A673 (cell line): ENCODE results near the gene JAKMIP1. TPM values are rescaled to one million over a fixed set of nuclear protein-coding genes. Genes with fewer than 3 reads are reported as not detected.

Source experiments
- BruUV-seq: library from RNA; stranded (reverse); fragments of 400-500 nt; replicated peaks from 2 replicates; lab custom pipeline; 2021; lab: Mats Ljungman, UMichigan
- CTCF ChIA-PET: fragments of 300-600 bp; sonication (Branson Sonifier 250); formaldehyde crosslinking; loops from one replicate; lab custom pipeline; 2022; ENCODE audit warnings: antibody characterized with exemption; lab: Charles Lee
- POLR2A ChIA-PET: fragments of 300-600 bp; sonication (Branson Sonifier 250); formaldehyde crosslinking; loops from one replicate; lab custom pipeline; 2022; ENCODE audit warnings: antibody characterized with exemption; ENCODE audit not compliant: low non-redundant PET; lab: Charles Lee
- DNase-seq: peaks from one replicate; pipeline ENCODE4 v3.0.0-alpha.2; 2015; ENCODE audit warnings: low spot score
- H3K27ac ChIP-seq: fragments of 200-600 bp; sonication (generic); 2 replicates; pipeline ENCODE4 v1.5.1; 2016; ENCODE audit warnings: mixed run types, low read depth, mild to moderate bottlenecking, mixed read lengths, antibody characterized with exemption, low read length; ENCODE audit not compliant: poor library complexity, severe bottlenecking
- H3K27me3 ChIP-seq: fragments of 200-600 bp; sonication (generic); replicated peaks from 2 replicates; pipeline ENCODE4 v1.6.1; 2017; ENCODE audit warnings: mixed run types, low read depth, mild to moderate bottlenecking, mixed read lengths, antibody characterized with exemption, low read length; ENCODE audit not compliant: insufficient read depth, poor library complexity
- H3K36me3 ChIP-seq: fragments of 200-600 bp; sonication (generic); 2 replicates; pipeline ENCODE4 v1.6.1; 2016; ENCODE audit warnings: mixed run types, mild to moderate bottlenecking, mixed read lengths, antibody characterized with exemption, low read length; ENCODE audit not compliant: insufficient read depth, poor library complexity, severe bottlenecking
- H3K4me1 ChIP-seq: fragments of 200-600 bp; sonication (generic); 2 replicates; pipeline ENCODE4 v1.6.1; 2017; ENCODE audit warnings: mixed run types, mild to moderate bottlenecking, mixed read lengths, antibody characterized with exemption, low read length; ENCODE audit not compliant: insufficient read depth, poor library complexity, severe bottlenecking
- H3K4me3 ChIP-seq: fragments of 200-600 bp; sonication (generic); 2 replicates; pipeline ENCODE4 v1.5.1; 2016; ENCODE audit warnings: low read depth, mixed run types, mild to moderate bottlenecking, mixed read lengths, low read length; ENCODE audit not compliant: poor library complexity, severe bottlenecking
- H3K9me3 ChIP-seq: fragments of 200-600 bp; sonication (generic); 2 replicates; pipeline ENCODE4 v1.6.1; 2016; ENCODE audit warnings: mixed run types, low read depth, mild to moderate bottlenecking, mixed read lengths, antibody characterized with exemption, low read length; ENCODE audit not compliant: poor library complexity, severe bottlenecking
- EZH2 ChIP-seq: fragments of 200-600 bp; sonication (generic); IDR thresholded peaks from 2 replicates; pipeline ENCODE4 v1.6.1; 2017; ENCODE audit warnings: borderline replicate concordance, low read depth, mild to moderate bottlenecking, mixed read lengths, antibody characterized with exemption, low read length; ENCODE audit not compliant: poor library complexity, severe bottlenecking
- intact Hi-C: fragments of 100-400 bp; cut with micrococcal nuclease; formaldehyde crosslinking; loops from one replicate; pipeline ENCODE4 v1.10.0; 2022; ENCODE audit not compliant: unreplicated experiment
- total RNA-seq: library from RNA; stranded (reverse); gene quantifications from 2 replicates; pipeline ENCODE4 v1.2.3, GENCODE V29; 2021
- TF ChIP-seq, protein P1 (sequence below): fragments of 300-800, 200-600 bp; sonication (generic); conservative IDR thresholded peaks from 2 replicates; pipeline ENCODE4 v1.5.1; 2017; ENCODE audit warnings: low read depth, mild to moderate bottlenecking, antibody characterized with exemption, low read length, moderate library complexity, mixed read lengths

Gene JAKMIP1
- total RNA-seq, 1 experiment from 2014 or later = not detected

DNA sequence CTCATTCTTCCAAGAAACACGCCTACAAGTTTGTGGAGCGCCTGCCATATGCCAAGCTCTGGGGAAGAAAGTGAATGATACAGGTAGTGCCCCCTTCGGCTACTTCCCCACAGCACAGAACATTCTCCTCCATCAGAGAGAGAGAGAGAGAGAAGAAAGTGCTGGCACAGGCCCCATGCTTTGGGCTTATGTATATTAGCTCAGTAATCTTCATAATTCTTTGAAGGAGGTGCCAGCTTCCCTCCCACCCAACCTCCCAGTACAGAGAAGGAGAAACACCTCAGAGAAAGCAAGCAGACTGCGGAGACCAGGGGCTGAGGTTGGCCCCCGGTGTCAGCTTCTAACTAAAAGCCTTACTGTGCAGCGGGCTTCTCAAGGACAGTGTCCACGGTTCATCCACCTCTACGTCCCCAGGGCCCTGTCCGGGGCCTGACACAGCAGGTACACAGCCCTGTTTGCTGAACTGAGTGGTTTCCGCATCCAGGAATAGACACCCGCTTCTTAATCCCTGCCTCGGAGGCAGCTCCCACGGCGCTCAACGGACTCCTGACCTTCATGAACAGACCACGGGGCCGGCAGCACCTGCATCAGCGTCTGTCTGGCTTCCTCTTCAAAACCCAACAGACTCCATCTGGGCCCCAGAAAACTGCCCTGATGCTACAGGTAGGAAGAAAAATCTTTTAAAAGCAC is 50.2 kb downstream of the JAKMIP1 start:
- intact Hi-C loops = no loop called here
- Histone ChIP-seq H3K4me3 (no peak overlapping the region), H3K27ac (no peak overlapping the region), H3K4me1 (no peaks in the 10 kb centered on the region), H3K9me3 (no peaks in the 10 kb centered on the region), H3K27me3 (peaks cover 39% of the 10 kb centered on the region), H3K36me3 (no peaks in the 10 kb centered on the region)
- BruUV-seq = no TSS peak
- POLR2A ChIA-PET = no interaction called here
- TF ChIP-seq EZH2 = no peak
- TF ChIP-seq, protein P1, sequence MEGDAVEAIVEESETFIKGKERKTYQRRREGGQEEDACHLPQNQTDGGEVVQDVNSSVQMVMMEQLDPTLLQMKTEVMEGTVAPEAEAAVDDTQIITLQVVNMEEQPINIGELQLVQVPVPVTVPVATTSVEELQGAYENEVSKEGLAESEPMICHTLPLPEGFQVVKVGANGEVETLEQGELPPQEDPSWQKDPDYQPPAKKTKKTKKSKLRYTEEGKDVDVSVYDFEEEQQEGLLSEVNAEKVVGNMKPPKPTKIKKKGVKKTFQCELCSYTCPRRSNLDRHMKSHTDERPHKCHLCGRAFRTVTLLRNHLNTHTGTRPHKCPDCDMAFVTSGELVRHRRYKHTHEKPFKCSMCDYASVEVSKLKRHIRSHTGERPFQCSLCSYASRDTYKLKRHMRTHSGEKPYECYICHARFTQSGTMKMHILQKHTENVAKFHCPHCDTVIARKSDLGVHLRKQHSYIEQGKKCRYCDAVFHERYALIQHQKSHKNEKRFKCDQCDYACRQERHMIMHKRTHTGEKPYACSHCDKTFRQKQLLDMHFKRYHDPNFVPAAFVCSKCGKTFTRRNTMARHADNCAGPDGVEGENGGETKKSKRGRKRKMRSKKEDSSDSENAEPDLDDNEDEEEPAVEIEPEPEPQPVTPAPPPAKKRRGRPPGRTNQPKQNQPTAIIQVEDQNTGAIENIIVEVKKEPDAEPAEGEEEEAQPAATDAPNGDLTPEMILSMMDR = no peak
- DNase-seq = no peak
- CTCF ChIA-PET = no interaction called here

DNA sequence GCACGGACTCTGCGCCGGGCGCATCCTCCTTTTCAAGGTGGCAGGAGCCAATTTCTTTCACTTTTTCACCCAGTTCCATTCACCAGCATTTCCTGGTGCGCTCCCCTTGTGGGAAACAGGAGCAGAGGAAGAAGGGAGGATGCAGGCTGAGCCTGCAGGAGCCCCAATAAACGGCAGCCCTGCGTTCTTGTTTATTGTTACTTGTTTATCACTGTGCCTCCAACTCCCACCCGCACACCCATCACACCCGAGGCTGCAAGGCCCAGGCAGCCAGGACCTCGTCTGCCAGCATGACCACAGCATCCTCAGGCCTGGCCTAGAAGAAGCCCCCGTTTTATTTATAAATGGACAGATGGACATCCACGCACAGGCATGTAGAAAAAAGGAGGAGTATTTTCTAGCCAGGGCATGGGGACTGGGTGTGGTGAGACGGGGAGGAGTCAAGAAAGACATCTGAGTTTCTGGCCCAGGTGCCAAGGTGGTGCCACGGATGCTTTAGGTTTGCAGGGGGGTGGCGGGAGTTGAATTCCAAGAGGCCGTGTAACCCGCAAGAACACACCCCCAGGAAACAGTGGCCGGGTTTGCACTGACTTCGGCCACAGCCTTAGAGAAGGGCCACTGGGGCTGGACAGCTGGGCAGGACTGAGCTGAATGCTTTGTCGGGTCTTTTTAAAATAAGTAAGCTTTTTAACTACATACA is 51.7 kb downstream of the JAKMIP1 start:
- intact Hi-C loops = no loop called here
- Histone ChIP-seq H3K36me3 (no peaks in the 10 kb centered on the region), H3K9me3 (no peaks in the 10 kb centered on the region), H3K4me1 (no peaks in the 10 kb centered on the region), H3K4me3 (no peak overlapping the region), H3K27ac (no peak overlapping the region), H3K27me3 (peaks cover 24% of the 10 kb centered on the region)
- TF ChIP-seq, protein P1 = no peak
- no peak for TF ChIP-seq EZH2
- no TSS peak for BruUV-seq
- DNase-seq = no peak
- POLR2A ChIA-PET = no interaction called here
- CTCF ChIA-PET = no interaction called here

DNA sequence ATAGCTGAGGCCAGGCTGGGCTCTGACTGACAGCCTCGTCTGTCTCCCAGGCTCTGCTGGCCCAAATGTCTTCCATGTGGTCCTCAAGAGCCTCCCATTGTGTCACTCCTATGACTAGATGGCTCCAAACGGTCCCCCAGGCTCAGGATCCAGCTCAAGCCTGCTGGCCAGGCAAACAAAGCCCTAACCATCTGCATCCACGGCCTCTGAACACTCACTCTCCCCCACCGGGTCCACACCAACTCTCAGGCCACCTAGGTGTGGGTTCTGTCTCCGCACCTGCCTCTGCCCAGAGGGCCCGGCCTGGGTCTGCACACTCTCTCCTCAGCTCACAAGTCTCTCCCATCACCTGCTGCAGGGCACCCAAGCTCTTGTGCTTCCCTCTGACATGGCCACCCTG is 52.9 kb downstream of the JAKMIP1 start:
- H3K27me3 ChIP-seq = peaks cover 20% of the 10 kb centered on the region
- intact Hi-C loops = no loop called here
- TF ChIP-seq, protein P1 = no peak
- no peak for TF ChIP-seq EZH2
- ChIA-PET CTCF (no interaction called here), POLR2A (no interaction called here)
- no peak overlapping the region for H3K4me3 ChIP-seq
- no TSS peak for BruUV-seq
- no peaks in the 10 kb centered on the region for H3K4me1 ChIP-seq
- DNase-seq = no peak
- H3K27ac ChIP-seq = no peak overlapping the region
- H3K36me3 ChIP-seq = no peaks in the 10 kb centered on the region
- no peaks in the 10 kb centered on the region for H3K9me3 ChIP-seq
